ENCODE data around the gene SH3D19. TPM values are rescaled to one million over a fixed set of nuclear protein-coding genes. Genes with fewer than 3 reads are reported as not detected.
"Not testable (repeated sequence)": the region's sequence is repeated elsewhere in the genome, so short reads cannot be mapped to it uniquely, and the experiment has no call there.

The SH3D19 gene
- total RNA-seq, 1 donor from 2014 or later, result 50.2 TPM

DNA sequence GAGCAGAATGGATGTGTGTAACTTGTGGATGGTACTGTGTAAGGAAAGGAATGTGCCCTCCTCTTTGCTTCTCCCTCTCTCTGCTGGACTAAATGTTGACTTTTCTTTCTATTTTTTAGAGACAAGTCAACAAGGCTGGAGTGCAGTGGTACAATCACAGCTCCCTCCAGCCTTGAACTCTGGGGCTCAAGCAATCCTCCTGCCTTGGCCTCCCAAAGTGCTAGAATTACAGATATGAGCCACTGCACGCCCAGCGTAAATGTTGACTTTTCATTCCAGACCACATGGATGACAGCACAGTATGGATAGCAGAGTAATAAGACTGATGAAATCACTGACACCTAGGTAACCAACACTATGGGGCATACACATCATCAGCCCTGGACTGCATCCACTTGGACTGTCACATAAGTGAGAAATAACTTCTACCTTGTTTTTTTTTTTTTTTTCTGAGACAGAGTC is 231.1 kb downstream of the SH3D19 start:
- no peak for DNase-seq

DNA sequence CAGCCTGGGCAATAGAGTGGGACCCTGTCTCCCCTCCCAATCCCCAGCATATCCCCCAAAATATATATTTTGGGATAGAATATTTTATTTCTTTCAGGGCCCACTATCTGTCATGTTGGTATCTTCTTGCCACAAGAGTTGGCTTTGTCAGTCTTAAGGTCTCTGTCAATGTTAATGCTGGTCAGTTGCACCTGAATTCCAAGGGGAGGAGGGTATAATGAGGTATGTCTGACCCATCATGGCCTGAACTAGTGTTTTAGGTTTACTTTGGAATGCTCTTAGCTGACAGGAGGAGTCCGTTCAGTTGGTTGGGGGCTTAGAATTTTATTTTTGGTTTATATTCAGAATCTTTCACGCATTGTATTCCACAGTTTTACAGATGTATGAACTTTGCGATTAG is 232.2 kb downstream of the SH3D19 start:
- DNase-seq, result no peak

DNA sequence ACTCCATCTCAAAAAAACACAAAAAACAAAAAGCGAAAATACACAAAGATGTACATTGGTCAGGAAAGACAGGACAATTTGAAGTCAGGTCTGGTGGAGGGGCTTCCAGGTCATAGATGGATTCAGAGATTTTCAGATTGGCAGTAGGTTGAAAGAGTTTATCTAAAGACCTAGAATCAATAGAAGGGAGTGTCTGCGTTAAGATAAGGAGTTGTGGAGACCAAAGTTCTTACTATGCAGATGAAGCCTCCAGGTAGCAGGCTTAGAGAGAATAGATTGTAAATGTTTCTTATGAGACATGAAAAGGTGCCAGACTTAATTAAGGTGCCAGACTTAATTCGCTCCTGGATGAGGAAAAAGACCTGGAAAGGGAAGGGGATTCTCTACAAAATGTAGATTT is 232.9 kb downstream of the SH3D19 start:
- no peak for DNase-seq

GRCh38 chr4:151091047-151091446 is 234.4 kb downstream of the SH3D19 start:
- no peak for DNase-seq

DNA sequence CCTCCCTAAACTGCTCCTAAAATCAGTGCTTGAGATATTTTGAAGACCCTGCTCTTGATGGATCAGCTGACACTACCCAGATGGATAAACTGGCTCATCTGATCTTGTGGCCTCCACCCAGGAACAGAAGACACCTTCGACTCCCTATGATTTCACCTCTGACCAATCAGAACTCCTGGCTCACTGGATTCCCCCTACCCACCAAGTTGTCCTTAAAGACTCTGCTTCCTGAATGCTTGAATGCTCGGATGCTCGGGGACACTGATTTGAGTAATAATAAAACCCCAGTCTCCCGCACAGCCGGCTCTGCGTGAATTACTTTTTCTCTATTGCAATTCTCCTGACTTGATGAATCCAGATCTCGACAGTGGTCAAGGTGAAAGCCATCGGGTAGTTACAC is 237.9 kb downstream of the SH3D19 start:
- DNase-seq, result no peak

GRCh38 chr4:151077978-151078377 is 247.4 kb downstream of the SH3D19 start:
- not testable (repeated sequence) for DNase-seq

DNA sequence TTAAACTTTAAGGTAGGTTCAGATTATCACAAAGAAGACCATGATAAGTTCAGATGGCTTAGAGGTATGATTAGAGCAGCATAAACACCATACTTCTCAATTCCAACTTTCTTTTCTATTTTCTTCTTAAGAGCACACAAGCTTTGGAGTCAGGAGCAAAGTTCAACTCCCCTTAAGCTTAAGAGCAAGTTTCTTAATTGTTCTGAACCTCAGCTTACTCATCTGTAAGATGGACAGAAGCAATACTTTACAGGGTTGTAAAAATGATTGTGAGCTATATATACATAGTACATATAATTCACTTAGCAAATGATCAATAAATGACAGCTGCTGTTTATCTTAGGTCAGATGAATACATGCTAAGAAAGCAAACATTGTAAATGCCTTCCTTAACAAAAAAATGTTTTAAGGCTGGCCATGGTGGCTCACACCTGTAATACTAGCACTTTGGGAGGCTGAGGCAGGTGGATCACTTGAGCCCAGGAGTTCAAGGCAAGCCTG is 250.9 kb downstream of the SH3D19 start:
- DNase-seq, result no peak

Other genes with a start within 250 kb of the SH3D19 start
- gene RPS3A, start 226.0 kb downstream of the SH3D19 start, total RNA-seq, result 1,744 and 3,064 TPM in 2 replicates
- not detected in 2 replicates for gene PRSS48, start 48.4 kb downstream of the SH3D19 start, total RNA-seq
- 0.17 and 0.33 TPM in 2 replicates for gene FHIP1A, start 83.6 kb upstream of the SH3D19 start, total RNA-seq